ENCODE results near the gene GFRA1.
A peak's percentile ranks its signal among the peaks of the same experiment; 100 is the strongest.
"Not testable (repeated sequence)": the region's sequence is repeated elsewhere in the genome, so short reads cannot be mapped to it uniquely, and the experiment has no call there.

GFRA1 gene

DNA sequence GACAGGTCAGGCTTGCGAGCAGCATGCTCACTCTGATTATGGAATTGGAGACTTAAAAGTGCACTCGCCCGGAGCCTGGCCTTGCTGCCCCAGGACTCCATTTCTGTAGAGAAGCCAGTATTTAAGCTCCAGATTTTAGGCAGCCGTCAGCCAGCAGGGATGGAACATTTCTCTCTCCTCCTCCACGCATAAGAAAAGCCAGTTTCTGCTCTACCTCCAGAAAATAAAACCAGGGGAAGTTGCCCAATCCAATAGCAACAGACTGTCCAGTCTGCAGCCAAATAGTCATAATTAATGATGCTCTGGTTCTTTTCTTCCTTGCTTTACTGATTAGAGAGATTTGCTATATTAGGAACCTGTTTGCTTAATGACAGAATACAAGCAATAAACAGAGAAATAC is 203.2 kb downstream of the GFRA1 start:
- Histone ChIP-seq H3K9me3 (ENCODE audit: low read length) (no peaks in the 10 kb centered on the region), H3K36me3 (ENCODE audit: insufficient read depth, low read length) (no peaks in the 10 kb centered on the region), H3K4me3 (ENCODE audit: low read depth in 1 of 2, low read length in 2 of 2) (peak overlapping the region in 1 of 2 donors; percentile 12), H3K9ac (ENCODE audit: low read length) (no peak overlapping the region), H3K4me1 (ENCODE audit: insufficient read depth, low read length) (peaks cover 50% of the 10 kb centered on the region), H3K27me3 (ENCODE audit: control insufficient read depth in 1 of 2, insufficient read depth in 2 of 2, low read length in 2 of 2) (no peaks in the 10 kb centered on the region), H3K27ac (ENCODE audit: low read depth, low read length) (peak overlapping the region; percentile 15)

DNA sequence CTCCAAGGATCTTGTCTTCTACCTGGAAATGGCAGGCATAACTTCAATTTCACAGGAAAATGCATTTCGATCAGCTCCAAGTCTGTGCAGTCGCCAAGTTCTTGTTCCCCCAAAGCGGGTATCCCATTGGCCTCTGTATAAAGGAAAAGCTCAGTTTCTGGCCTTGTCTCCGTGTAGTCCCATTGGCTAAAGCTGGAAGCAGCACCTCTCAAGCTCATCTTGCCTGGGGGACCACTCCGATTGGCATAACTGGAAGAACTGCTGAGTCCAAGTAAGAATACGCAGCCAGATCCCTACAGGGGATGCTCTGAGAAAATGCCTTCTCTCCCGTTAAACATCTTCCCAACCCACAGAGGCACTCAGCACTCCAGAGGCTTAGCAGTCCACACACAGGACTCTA is 205.2 kb downstream of the GFRA1 start:
- Histone ChIP-seq H3K4me1 (ENCODE audit: insufficient read depth, low read length) (peaks cover 41% of the 10 kb centered on the region), H3K4me3 (ENCODE audit: low read depth in 1 of 2, low read length in 2 of 2) (no peak overlapping the region), H3K27me3 (ENCODE audit: control insufficient read depth in 1 of 2, insufficient read depth in 2 of 2, low read length in 2 of 2) (no peaks in the 10 kb centered on the region), H3K9ac (ENCODE audit: low read length) (no peak overlapping the region), H3K27ac (ENCODE audit: low read depth, low read length) (no peak overlapping the region), H3K36me3 (ENCODE audit: insufficient read depth, low read length) (no peaks in the 10 kb centered on the region), H3K9me3 (ENCODE audit: low read length) (no peaks in the 10 kb centered on the region)

DNA sequence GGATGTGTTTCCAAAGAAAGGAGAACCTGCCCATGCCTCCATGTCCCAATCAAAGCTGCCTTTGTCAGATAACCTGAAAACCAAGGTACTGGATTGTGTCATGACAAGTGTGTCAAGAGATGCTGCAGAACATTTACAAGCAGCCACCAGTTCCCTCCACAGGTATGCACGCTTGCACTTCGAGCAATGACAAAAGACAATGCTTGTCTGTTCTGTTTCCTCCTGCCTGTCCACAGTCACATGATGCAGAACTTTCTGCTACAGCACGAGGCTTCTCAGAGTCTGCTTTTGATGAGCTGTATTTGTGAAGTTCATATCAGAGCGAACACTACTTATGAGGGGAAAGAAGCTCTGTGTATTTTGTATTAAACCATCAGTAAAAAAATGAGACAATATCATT is 209.9 kb downstream of the GFRA1 start:
- H3K9ac ChIP-seq (ENCODE audit: low read length), result no peak overlapping the region
- no peak overlapping the region for H3K27ac ChIP-seq (ENCODE audit: low read depth, low read length)
- peaks cover under 1% of the 10 kb centered on the region for H3K4me1 ChIP-seq (ENCODE audit: insufficient read depth, low read length)
- H3K9me3 ChIP-seq (ENCODE audit: low read length), result no peaks in the 10 kb centered on the region
- H3K36me3 ChIP-seq (ENCODE audit: insufficient read depth, low read length), result no peaks in the 10 kb centered on the region
- no peak overlapping the region for H3K4me3 ChIP-seq (ENCODE audit: low read depth in 1 of 2, low read length in 2 of 2)
- no peaks in the 10 kb centered on the region for H3K27me3 ChIP-seq (ENCODE audit: control insufficient read depth in 1 of 2, insufficient read depth in 2 of 2, low read length in 2 of 2)

DNA sequence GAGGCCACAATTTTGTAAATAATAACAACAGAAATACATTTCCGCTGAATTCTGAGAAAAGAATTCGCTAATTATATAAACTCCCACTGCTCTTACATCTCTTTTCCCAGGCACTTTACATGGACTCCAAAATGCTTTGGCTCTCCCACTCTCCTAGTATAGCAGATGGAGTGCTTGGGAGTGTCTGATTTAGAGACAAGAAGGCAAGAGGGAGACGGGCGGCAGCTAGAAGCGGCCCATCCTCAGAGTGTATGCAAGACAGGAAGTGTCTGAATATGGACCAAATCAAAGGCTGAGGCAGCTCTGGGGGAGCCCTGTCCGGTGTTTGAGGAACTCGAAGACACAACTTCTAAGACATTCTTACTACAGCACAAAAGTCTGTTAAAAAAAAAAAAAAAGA is 212.1 kb downstream of the GFRA1 start:
- no peak overlapping the region for H3K9ac ChIP-seq (ENCODE audit: low read length)
- H3K4me3 ChIP-seq (ENCODE audit: low read depth in 1 of 2, low read length in 2 of 2), result no peak overlapping the region
- H3K27me3 ChIP-seq (ENCODE audit: control insufficient read depth in 1 of 2, insufficient read depth in 2 of 2, low read length in 2 of 2), result no peaks in the 10 kb centered on the region
- no peak overlapping the region for H3K27ac ChIP-seq (ENCODE audit: low read depth, low read length)
- no peaks in the 10 kb centered on the region for H3K36me3 ChIP-seq (ENCODE audit: insufficient read depth, low read length)
- no peaks in the 10 kb centered on the region for H3K4me1 ChIP-seq (ENCODE audit: insufficient read depth, low read length)
- no peaks in the 10 kb centered on the region for H3K9me3 ChIP-seq (ENCODE audit: low read length)

DNA sequence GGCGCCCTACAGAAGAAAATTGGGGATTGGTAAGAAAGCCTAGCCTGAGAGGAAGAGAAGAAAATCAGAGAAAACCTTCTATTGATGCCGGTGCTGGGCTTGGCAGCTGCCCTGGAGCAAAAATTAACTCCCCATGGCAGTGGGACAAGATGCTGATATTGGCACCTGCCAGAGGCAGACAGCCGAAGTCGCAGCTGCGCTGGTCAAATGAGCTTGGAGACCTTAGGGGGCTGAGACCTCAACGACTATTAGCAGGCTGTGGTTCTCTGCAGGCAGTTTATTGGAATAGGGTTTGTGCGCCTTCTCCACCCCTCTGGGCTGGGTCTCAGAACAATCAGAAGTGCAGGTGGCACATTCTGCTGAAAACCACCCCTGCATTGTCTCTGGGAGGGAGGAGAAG is 213.7 kb downstream of the GFRA1 start:
- Histone ChIP-seq H3K9me3 (ENCODE audit: low read length) (no peaks in the 10 kb centered on the region), H3K36me3 (ENCODE audit: insufficient read depth, low read length) (no peaks in the 10 kb centered on the region), H3K27ac (ENCODE audit: low read depth, low read length) (no peak overlapping the region), H3K27me3 (ENCODE audit: control insufficient read depth in 1 of 2, insufficient read depth in 2 of 2, low read length in 2 of 2) (no peaks in the 10 kb centered on the region), H3K4me1 (ENCODE audit: insufficient read depth, low read length) (peaks cover 13% of the 10 kb centered on the region), H3K4me3 (ENCODE audit: low read depth in 1 of 2, low read length in 2 of 2) (no peak overlapping the region), H3K9ac (ENCODE audit: low read length) (no peak overlapping the region)

DNA sequence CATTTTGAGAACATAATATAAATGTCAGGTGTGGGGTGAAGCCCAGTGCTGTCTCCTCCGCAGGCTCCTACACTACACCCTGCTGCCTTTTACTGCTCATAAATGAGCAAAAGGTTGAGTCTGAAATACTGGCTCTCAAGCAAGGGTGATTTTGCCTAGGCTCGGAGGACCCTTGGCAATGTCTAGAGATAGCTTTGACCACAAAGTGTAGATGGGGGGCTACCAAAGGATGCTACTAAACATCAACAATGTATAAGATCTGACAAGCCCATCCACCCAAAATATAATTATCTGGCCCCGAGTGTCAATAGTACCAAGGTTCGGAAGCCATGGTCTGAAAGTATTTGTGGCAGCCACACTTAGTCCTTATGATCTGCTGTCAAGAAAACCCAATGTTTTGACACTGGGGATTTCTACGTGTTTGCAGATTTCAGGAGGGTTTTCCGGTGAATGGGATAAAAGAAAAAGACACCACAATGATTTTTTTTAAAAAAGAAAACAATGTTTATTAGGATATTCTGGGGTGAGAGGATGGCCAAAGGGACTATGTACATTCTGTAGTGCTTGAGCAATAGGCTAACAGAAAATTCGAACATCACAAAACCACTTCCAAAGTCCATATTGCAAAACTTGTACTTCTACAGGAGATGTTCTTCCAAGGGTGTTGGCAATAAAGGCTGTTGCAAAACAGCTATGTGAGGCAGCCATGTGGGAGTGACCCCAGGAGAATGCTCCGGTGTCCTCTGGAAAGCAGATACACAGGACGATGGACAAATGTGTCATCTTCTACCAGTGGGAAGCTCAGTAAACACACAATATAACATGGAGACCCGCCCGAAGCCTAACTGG is 216.3 kb downstream of the GFRA1 start:
- Histone ChIP-seq H3K36me3 (ENCODE audit: insufficient read depth, low read length) (no peaks in the 10 kb centered on the region), H3K9me3 (ENCODE audit: low read length) (no peaks in the 10 kb centered on the region), H3K4me1 (ENCODE audit: insufficient read depth, low read length) (peaks cover 13% of the 10 kb centered on the region), H3K27ac (ENCODE audit: low read depth, low read length) (no peak overlapping the region), H3K4me3 (ENCODE audit: low read depth in 1 of 2, low read length in 2 of 2) (no peak overlapping the region), H3K27me3 (ENCODE audit: control insufficient read depth in 1 of 2, insufficient read depth in 2 of 2, low read length in 2 of 2) (no peaks in the 10 kb centered on the region), H3K9ac (ENCODE audit: low read length) (no peak overlapping the region)

DNA sequence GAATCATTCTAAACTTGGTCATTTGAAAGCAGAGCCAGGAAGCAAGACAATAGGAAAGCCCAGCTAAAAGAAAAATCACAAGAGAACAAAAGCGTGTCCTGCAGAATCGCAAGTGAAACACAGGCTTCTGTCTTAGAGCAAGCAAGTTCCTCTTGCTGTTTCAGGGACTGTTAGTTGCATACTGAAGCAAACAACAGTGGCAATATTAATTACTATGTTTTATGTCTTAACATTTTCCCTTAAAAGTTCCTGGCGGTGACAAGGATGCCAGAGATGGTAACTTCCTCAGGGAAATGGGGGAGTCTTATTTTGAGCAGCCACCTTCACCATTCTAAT is 217.1 kb downstream of the GFRA1 start:
- no peaks in the 10 kb centered on the region for H3K36me3 ChIP-seq (ENCODE audit: insufficient read depth, low read length)
- no peak overlapping the region for H3K4me3 ChIP-seq (ENCODE audit: low read depth in 1 of 2, low read length in 2 of 2)
- no peaks in the 10 kb centered on the region for H3K9me3 ChIP-seq (ENCODE audit: low read length)
- no peak overlapping the region for H3K27ac ChIP-seq (ENCODE audit: low read depth, low read length)
- H3K4me1 ChIP-seq (ENCODE audit: insufficient read depth, low read length), result peaks cover 13% of the 10 kb centered on the region
- no peaks in the 10 kb centered on the region for H3K27me3 ChIP-seq (ENCODE audit: control insufficient read depth in 1 of 2, insufficient read depth in 2 of 2, low read length in 2 of 2)
- H3K9ac ChIP-seq (ENCODE audit: low read length), result no peak overlapping the region

DNA sequence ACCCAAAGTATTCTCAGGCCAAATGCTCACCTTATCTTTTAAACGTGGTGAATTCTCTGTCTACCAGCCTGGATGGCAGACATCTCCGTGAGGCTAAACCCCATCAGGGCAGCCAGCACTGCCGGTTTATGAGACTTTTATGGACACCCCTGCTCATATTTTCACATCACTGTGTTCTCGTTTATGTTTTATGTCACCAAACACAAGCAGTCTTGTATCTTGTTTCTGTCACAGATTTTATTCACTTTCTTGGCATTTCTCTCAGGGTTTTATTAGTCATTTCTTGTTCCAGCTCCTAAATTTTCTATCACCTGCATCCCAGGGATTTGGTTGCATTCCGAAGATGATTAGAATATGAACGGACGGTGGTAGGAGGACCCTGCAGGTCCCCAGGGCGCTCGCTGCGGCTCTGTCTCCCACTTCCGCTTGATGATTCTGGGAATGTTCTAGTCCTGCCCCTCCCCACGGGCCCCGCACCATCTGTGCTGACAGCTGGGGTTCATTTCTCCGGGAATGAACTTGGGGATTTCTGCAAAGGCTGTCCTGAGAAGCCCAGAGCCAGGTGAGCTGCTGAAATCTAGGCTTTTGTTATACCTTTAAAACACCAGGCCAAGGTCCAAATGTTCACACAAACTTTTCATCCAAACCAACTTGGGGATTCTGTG is 217.6 kb downstream of the GFRA1 start:
- no peaks in the 10 kb centered on the region for H3K36me3 ChIP-seq (ENCODE audit: insufficient read depth, low read length)
- H3K9me3 ChIP-seq (ENCODE audit: low read length), result no peaks in the 10 kb centered on the region
- peaks cover 13% of the 10 kb centered on the region for H3K4me1 ChIP-seq (ENCODE audit: insufficient read depth, low read length)
- H3K9ac ChIP-seq (ENCODE audit: low read length), result no peak overlapping the region
- no peak overlapping the region for H3K27ac ChIP-seq (ENCODE audit: low read depth, low read length)
- no peaks in the 10 kb centered on the region for H3K27me3 ChIP-seq (ENCODE audit: control insufficient read depth in 1 of 2, insufficient read depth in 2 of 2, low read length in 2 of 2)
- no peak overlapping the region for H3K4me3 ChIP-seq (ENCODE audit: low read depth in 1 of 2, low read length in 2 of 2)

DNA sequence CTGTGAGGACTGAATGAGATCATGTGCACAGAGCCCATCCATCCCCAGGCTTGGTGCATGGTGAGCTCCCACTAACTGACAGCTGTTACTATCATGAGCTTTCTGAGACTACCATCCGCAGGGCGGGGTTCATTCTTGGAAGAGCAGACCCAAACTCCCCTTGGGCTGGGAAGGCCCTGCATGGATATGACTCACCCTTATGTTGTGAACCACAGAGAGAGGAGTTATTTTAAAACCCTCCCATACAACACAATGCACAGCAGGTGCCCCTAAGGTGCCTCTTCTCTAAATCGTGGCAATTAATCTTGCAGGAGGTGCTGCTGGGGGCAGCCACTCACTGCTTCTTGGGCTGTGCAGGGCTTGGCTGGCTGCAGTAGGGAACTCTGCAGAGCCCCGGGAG is 219.1 kb downstream of the GFRA1 start:
- Histone ChIP-seq H3K4me1 (ENCODE audit: insufficient read depth, low read length) (peaks cover 13% of the 10 kb centered on the region), H3K36me3 (ENCODE audit: insufficient read depth, low read length) (no peaks in the 10 kb centered on the region), H3K9me3 (ENCODE audit: low read length) (no peaks in the 10 kb centered on the region), H3K9ac (ENCODE audit: low read length) (no peak overlapping the region), H3K4me3 (ENCODE audit: low read depth in 1 of 2, low read length in 2 of 2) (no peak overlapping the region), H3K27ac (ENCODE audit: low read depth, low read length) (no peak overlapping the region), H3K27me3 (ENCODE audit: control insufficient read depth in 1 of 2, insufficient read depth in 2 of 2, low read length in 2 of 2) (no peaks in the 10 kb centered on the region)

DNA sequence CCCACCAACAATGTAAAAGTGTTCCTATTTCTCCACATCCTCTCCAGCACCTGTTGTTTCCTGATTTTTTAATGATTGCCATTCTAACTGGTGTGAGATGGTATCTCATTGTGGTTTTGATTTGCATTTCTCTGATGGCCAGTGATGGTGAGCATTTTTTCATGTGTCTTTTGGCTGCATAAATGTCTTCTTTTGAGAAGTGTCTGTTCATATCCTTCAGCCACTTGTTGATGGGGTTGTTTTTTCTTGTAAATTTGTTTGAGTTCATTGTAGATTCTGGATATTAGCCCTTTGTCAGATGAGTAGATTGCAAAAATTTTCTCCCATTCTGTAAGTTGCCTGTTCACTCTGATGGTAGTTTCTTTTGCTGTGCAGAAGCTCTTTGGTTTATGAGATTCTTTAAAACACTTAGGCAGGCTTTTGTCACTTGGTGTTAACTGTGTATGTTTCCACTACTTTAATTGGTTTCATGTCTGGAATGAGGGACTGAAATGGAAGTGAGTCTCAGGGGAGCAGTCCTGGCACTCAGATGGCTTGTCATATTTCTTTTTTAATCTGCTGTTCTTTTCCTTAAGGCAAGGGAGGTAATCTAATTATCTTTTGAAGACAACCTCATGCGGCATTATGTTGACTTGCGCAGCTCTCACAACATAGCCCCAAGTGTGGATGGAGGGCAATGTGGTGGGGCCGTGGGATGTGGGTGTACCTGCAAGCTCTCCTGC is 219.8 kb downstream of the GFRA1 start:
- not testable (repeated sequence) for H3K27me3 ChIP-seq (ENCODE audit: control insufficient read depth in 1 of 2, insufficient read depth in 2 of 2, low read length in 2 of 2); H3K9me3 ChIP-seq (ENCODE audit: low read length); H3K36me3 ChIP-seq (ENCODE audit: insufficient read depth, low read length); H3K9ac ChIP-seq (ENCODE audit: low read length); H3K4me3 ChIP-seq (ENCODE audit: low read depth in 1 of 2, low read length in 2 of 2); H3K27ac ChIP-seq (ENCODE audit: low read depth, low read length)
- H3K4me1 ChIP-seq (ENCODE audit: insufficient read depth, low read length), result peaks cover 13% of the 10 kb centered on the region

DNA sequence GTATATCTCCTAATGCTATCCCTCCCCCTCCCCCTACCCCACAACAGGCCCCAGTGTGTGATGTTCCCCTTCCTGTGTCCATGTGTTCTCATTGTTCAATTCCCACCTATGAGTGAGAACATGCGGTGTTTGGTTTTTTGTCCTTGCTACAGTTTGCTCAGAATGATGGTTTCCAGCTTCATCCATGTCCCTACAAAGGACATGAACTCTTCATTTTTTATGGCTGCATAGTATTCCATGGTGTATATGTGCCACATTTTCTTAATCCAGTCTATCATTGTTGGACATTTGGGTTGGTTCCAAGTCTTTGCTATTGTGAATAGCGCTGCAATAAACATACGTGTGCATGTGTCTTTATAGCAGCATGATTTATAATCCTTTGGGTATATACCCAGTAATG is 220.5 kb downstream of the GFRA1 start:
- not testable (repeated sequence) for H3K9ac ChIP-seq (ENCODE audit: low read length); H3K27me3 ChIP-seq (ENCODE audit: control insufficient read depth in 1 of 2, insufficient read depth in 2 of 2, low read length in 2 of 2); H3K36me3 ChIP-seq (ENCODE audit: insufficient read depth, low read length); H3K4me3 ChIP-seq (ENCODE audit: low read depth in 1 of 2, low read length in 2 of 2); H3K9me3 ChIP-seq (ENCODE audit: low read length); H3K27ac ChIP-seq (ENCODE audit: low read depth, low read length)
- H3K4me1 ChIP-seq (ENCODE audit: insufficient read depth, low read length), result peaks cover 13% of the 10 kb centered on the region

All from muscle layer of colon (tissue), 2 donors.